A172 (cell line): ENCODE measurements around the gene KYNU. TPM values are rescaled to one million over a fixed set of nuclear protein-coding genes. Genes with fewer than 3 reads are reported as not detected.

Source experiments
- DNase-seq: peaks from one replicate; pipeline ENCODE4 v3.0.0-alpha.2; 2015; ENCODE audit warnings: low spot score
- total RNA-seq: library from RNA; depleted of rRNA; stranded (reverse); fragments of >200 nt; shearing (Covaris generic); gene quantifications from 2 replicates; pipeline ENCODE4 v1.2.3, GENCODE V29; 2014

Gene KYNU
- total RNA-seq, 1 experiment from 2014 or later, result 3.9 TPM

- DNase-seq, result no peak
These were observed 83.7 kb downstream of the KYNU start for GRCh38 chr2:142961202-142961601.

GRCh38 chr2:142965443-142965842 lies 88.0 kb downstream of the KYNU start:
- DNase-seq, result peak; percentile 78

GRCh38 chr2:142966284-142966683 lies 88.8 kb downstream of the KYNU start:
- no peak for DNase-seq

- DNase-seq, result no peak
These were observed 89.6 kb downstream of the KYNU start for GRCh38 chr2:142967060-142967459.

- no peak for DNase-seq
These were observed 95.8 kb downstream of the KYNU start for GRCh38 chr2:142973160-142973821.

GRCh38 chr2:142973822-142974207 lies 96.4 kb downstream of the KYNU start:
- no peak for DNase-seq

- DNase-seq, result peak; percentile 51
These were observed 97.0 kb downstream of the KYNU start for GRCh38 chr2:142974288-142975024.

GRCh38 chr2:142975239-142975638 lies 97.8 kb downstream of the KYNU start:
- no peak for DNase-seq

- DNase-seq, result peak; percentile 61
These were observed 103.0 kb downstream of the KYNU start for GRCh38 chr2:142980246-142981068.

GRCh38 chr2:142981069-142981378 lies 103.6 kb downstream of the KYNU start:
- no peak for DNase-seq

- DNase-seq, result no peak
These were observed 104.3 kb downstream of the KYNU start for GRCh38 chr2:142981756-142982155.

- DNase-seq, result no peak
These were observed 105.7 kb downstream of the KYNU start for GRCh38 chr2:142983174-142983573.

- no peak for DNase-seq
These were observed 107.2 kb downstream of the KYNU start for GRCh38 chr2:142984657-142985056.

GRCh38 chr2:142987044-142987443 lies 109.6 kb downstream of the KYNU start:
- no peak for DNase-seq

GRCh38 chr2:142989273-142990204 lies 112.1 kb downstream of the KYNU start:
- peak; percentile 36 for DNase-seq

- no peak for DNase-seq
These were observed 113.8 kb downstream of the KYNU start for GRCh38 chr2:142991295-142991694.

GRCh38 chr2:142992840-142993239 lies 115.4 kb downstream of the KYNU start:
- peak; percentile 33 for DNase-seq

- no peak for DNase-seq
These were observed 116.3 kb downstream of the KYNU start for GRCh38 chr2:142993771-142994170.

- DNase-seq, result no peak
These were observed 117.2 kb downstream of the KYNU start for GRCh38 chr2:142994665-142995064.

GRCh38 chr2:142997231-142997630 lies 119.8 kb downstream of the KYNU start:
- DNase-seq, result no peak

- no peak for DNase-seq
These were observed 123.1 kb downstream of the KYNU start for GRCh38 chr2:143000599-143000998.

GRCh38 chr2:143001501-143001900 lies 124.0 kb downstream of the KYNU start:
- peak; percentile 55 for DNase-seq
